ENCODE data around the gene FCMR.
A peak's percentile ranks its signal among the peaks of the same experiment; 100 is the strongest.
"Not testable (repeated sequence)": the region's sequence is repeated elsewhere in the genome, so short reads cannot be mapped to it uniquely, and the experiment has no call there.

Gene FCMR

GRCh38 chr1:206935491-206936067 is 13.8 kb upstream of the FCMR start:
- Histone ChIP-seq H3K9ac (ENCODE audit: low read length in 2 of 2) (no peak overlapping the region), H3K9me3 (ENCODE audit: control insufficient read depth in 2 of 2, low read length in 2 of 2) (no peaks in the 10 kb centered on the region), H3K4me3 (ENCODE audit: low read length in 2 of 2) (no peak overlapping the region), H3K4me1 (ENCODE audit: control insufficient read depth, insufficient read depth, low read length) (no peaks in the 10 kb centered on the region), H3K36me3 (ENCODE audit: control insufficient read depth in 2 of 2, insufficient read depth in 2 of 2, low read length in 2 of 2) (no peaks in the 10 kb centered on the region), H3K27me3 (ENCODE audit: control insufficient read depth in 1 of 2, insufficient read depth in 2 of 2, low read length in 2 of 2) (peaks cover 0 to 3% of the 10 kb centered on the region in 2 donors), H3K27ac (ENCODE audit: low read length) (no peak overlapping the region)

DNA sequence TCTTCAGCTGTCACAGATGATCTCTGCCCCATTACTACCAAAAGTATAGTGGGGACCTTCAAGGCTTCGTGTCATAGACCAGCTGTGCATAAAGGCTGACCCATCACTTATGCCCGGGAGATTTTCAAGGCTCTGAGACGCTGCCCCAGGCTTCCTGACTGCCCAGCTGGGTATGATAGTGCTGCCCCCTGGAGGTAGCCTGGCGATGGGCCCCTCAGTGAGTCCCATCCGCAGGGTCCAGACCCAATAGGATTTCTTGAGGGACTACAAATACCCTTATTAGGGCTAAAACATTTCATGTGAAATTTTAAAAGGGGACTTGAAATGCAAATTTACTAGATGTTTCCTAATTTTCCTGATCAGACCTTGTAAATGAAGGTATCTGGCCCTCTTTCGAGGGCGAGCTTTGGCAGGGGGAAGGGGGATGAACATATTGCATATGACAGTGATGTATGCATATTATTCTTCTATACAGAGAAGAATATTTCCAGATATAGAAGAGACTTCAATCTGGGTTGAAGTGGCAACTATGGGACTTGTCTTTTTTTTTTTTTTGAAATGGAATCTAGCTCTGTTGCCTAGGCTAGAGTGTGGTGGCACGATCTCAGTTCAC is 11.7 kb upstream of the FCMR start:
- Histone ChIP-seq H3K4me3 (ENCODE audit: low read length in 2 of 2) (no peak overlapping the region), H3K4me1 (ENCODE audit: control insufficient read depth, insufficient read depth, low read length) (no peaks in the 10 kb centered on the region), H3K9ac (ENCODE audit: low read length in 2 of 2) (no peak overlapping the region), H3K36me3 (ENCODE audit: control insufficient read depth in 2 of 2, insufficient read depth in 2 of 2, low read length in 2 of 2) (no peaks in the 10 kb centered on the region), H3K27me3 (ENCODE audit: control insufficient read depth in 1 of 2, insufficient read depth in 2 of 2, low read length in 2 of 2) (peaks cover 0 to 3% of the 10 kb centered on the region in 2 donors), H3K9me3 (ENCODE audit: control insufficient read depth in 2 of 2, low read length in 2 of 2) (no peaks in the 10 kb centered on the region), H3K27ac (ENCODE audit: low read length) (no peak overlapping the region)

- Histone ChIP-seq H3K4me1 (ENCODE audit: control insufficient read depth, insufficient read depth, low read length) (no peaks in the 10 kb centered on the region), H3K27me3 (ENCODE audit: control insufficient read depth in 1 of 2, insufficient read depth in 2 of 2, low read length in 2 of 2) (peaks cover 0 to 3% of the 10 kb centered on the region in 2 donors), H3K27ac (ENCODE audit: low read length) (no peak overlapping the region), H3K4me3 (ENCODE audit: low read length in 2 of 2) (no peak overlapping the region), H3K9me3 (ENCODE audit: control insufficient read depth in 2 of 2, low read length in 2 of 2) (no peaks in the 10 kb centered on the region), H3K9ac (ENCODE audit: low read length in 2 of 2) (no peak overlapping the region), H3K36me3 (ENCODE audit: control insufficient read depth in 2 of 2, insufficient read depth in 2 of 2, low read length in 2 of 2) (no peaks in the 10 kb centered on the region)
These were observed 10.4 kb upstream of the FCMR start for GRCh38 chr1:206932177-206932576.

GRCh38 chr1:206931709-206932108 is 10.0 kb upstream of the FCMR start:
- Histone ChIP-seq H3K4me1 (ENCODE audit: control insufficient read depth, insufficient read depth, low read length) (no peaks in the 10 kb centered on the region), H3K9ac (ENCODE audit: low read length in 2 of 2) (no peak overlapping the region), H3K27ac (ENCODE audit: low read length) (no peak overlapping the region), H3K4me3 (ENCODE audit: low read length in 2 of 2) (no peak overlapping the region), H3K27me3 (ENCODE audit: control insufficient read depth in 1 of 2, insufficient read depth in 2 of 2, low read length in 2 of 2) (peaks cover 0 to 3% of the 10 kb centered on the region in 2 donors), H3K9me3 (ENCODE audit: control insufficient read depth in 2 of 2, low read length in 2 of 2) (no peaks in the 10 kb centered on the region), H3K36me3 (ENCODE audit: control insufficient read depth in 2 of 2, insufficient read depth in 2 of 2, low read length in 2 of 2) (no peaks in the 10 kb centered on the region)

DNA sequence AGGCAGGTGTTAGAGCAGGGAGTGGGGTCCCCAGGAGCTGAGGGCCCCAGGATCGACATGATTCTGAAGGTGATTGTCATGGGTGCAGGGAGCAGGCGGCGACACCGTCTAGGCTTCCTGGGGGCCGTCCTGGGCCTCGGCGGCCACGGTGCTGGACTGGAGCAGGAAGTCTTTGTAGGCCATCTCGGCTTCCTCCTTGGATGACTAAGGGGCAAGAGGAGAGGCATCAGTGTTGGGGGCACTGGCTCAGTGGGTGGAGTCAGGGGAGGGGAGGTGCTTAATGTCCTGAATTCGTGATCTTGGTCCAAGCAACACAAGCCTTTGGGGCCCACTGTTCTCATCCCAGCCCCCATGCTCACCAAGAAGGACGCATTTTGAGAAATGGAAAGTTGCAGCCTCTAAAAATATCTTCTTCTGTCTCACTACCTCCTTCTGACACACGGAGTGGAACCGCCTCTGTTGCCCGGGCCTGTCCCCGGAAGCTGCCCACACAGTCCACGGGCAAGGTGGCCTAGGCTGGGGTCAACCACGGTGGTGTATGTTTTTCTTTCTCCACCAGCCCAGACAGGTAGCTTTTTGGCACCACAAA is 8.6 kb upstream of the FCMR start:
- Histone ChIP-seq H3K4me1 (ENCODE audit: control insufficient read depth, insufficient read depth, low read length) (no peaks in the 10 kb centered on the region), H3K27me3 (ENCODE audit: control insufficient read depth in 1 of 2, insufficient read depth in 2 of 2, low read length in 2 of 2) (peaks cover 0 to 3% of the 10 kb centered on the region in 2 donors), H3K9me3 (ENCODE audit: control insufficient read depth in 2 of 2, low read length in 2 of 2) (no peaks in the 10 kb centered on the region), H3K36me3 (ENCODE audit: control insufficient read depth in 2 of 2, insufficient read depth in 2 of 2, low read length in 2 of 2) (no peaks in the 10 kb centered on the region), H3K27ac (ENCODE audit: low read length) (no peak overlapping the region), H3K4me3 (ENCODE audit: low read length in 2 of 2) (no peak overlapping the region), H3K9ac (ENCODE audit: low read length in 2 of 2) (no peak overlapping the region)

GRCh38 chr1:206929524-206929923 is 7.8 kb upstream of the FCMR start:
- Histone ChIP-seq H3K27me3 (ENCODE audit: control insufficient read depth in 1 of 2, insufficient read depth in 2 of 2, low read length in 2 of 2) (no peaks in the 10 kb centered on the region), H3K4me3 (ENCODE audit: low read length in 2 of 2) (no peak overlapping the region), H3K27ac (ENCODE audit: low read length) (no peak overlapping the region), H3K36me3 (ENCODE audit: control insufficient read depth in 2 of 2, insufficient read depth in 2 of 2, low read length in 2 of 2) (no peaks in the 10 kb centered on the region), H3K9ac (ENCODE audit: low read length in 2 of 2) (no peak overlapping the region), H3K9me3 (ENCODE audit: control insufficient read depth in 2 of 2, low read length in 2 of 2) (no peaks in the 10 kb centered on the region), H3K4me1 (ENCODE audit: control insufficient read depth, insufficient read depth, low read length) (no peaks in the 10 kb centered on the region)

- no peak overlapping the region for H3K4me3 ChIP-seq (ENCODE audit: low read length in 2 of 2)
- H3K4me1 ChIP-seq (ENCODE audit: control insufficient read depth, insufficient read depth, low read length), result no peaks in the 10 kb centered on the region
- no peak overlapping the region for H3K27ac ChIP-seq (ENCODE audit: low read length)
- no peaks in the 10 kb centered on the region for H3K27me3 ChIP-seq (ENCODE audit: control insufficient read depth in 1 of 2, insufficient read depth in 2 of 2, low read length in 2 of 2)
- H3K9me3 ChIP-seq (ENCODE audit: control insufficient read depth in 2 of 2, low read length in 2 of 2), result no peaks in the 10 kb centered on the region
- H3K36me3 ChIP-seq (ENCODE audit: control insufficient read depth in 2 of 2, insufficient read depth in 2 of 2, low read length in 2 of 2), result no peaks in the 10 kb centered on the region
- H3K9ac ChIP-seq (ENCODE audit: low read length in 2 of 2), result no peak overlapping the region
These were observed 4.5 kb upstream of the FCMR start for GRCh38 chr1:206926286-206926685.

DNA sequence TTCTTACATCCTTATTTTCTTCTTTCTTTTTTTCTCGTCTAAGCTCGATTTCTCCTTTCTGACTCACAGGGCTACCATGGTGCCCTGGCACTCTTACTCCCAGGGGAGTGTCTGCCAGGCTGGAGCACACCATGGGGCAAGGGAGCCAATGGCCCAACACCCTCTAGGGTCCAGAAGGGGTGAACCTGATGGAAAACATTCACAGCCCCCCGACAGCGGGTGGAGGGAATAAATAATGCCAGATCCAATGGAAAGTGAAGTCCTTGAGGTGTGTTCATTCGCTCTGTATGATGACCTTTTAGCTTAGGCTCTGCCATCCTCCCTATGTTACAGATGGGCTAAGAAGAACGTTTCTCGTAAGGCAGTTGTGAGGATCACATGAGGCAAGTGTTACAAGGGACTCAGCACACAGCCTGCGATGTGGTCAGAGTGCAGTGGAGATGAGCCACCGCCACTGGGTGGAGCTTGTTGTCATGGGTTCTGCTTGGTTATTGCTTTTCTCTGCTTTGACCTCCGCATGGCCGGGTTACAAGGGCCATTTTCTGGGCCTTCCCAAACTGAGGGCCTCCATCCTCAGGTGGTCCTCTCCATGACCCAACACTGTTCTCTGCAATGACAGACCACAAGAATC is 3.5 kb upstream of the FCMR start:
- Histone ChIP-seq H3K27me3 (ENCODE audit: control insufficient read depth in 1 of 2, insufficient read depth in 2 of 2, low read length in 2 of 2) (no peaks in the 10 kb centered on the region), H3K36me3 (ENCODE audit: control insufficient read depth in 2 of 2, insufficient read depth in 2 of 2, low read length in 2 of 2) (no peaks in the 10 kb centered on the region), H3K9ac (ENCODE audit: low read length in 2 of 2) (no peak overlapping the region), H3K27ac (ENCODE audit: low read length) (no peak overlapping the region), H3K4me3 (ENCODE audit: low read length in 2 of 2) (no peak overlapping the region), H3K9me3 (ENCODE audit: control insufficient read depth in 2 of 2, low read length in 2 of 2) (no peaks in the 10 kb centered on the region), H3K4me1 (ENCODE audit: control insufficient read depth, insufficient read depth, low read length) (no peaks in the 10 kb centered on the region)

DNA sequence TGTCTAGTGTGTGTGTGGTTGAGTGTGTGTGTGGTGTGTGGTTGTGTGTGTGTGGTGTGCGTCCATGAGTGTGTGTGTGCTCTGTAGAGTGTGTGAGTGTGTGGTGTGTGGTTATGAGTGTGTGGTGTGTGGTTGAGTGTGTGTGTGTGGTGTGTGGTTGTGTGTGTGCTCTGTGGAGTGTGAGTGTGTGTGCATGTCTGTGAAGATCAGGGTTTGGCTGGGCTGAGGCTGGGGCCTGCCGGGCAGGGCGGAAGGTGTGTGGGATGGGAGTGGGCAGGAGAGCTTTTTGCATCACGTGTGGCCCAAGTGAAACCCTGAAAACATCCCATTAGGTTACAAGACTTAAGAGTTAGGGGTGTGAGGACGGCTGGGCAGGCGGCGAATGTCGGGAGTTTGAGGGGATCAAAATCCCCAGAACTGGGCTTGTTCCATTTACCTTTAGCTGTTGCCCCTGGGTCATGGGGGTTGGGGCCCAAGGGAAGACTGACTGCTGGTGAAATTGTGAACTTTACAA is 2.9 kb upstream of the FCMR start:
- H3K4me1 ChIP-seq (ENCODE audit: control insufficient read depth, insufficient read depth, low read length), result no peaks in the 10 kb centered on the region
- H3K9me3 ChIP-seq (ENCODE audit: control insufficient read depth in 2 of 2, low read length in 2 of 2), result no peaks in the 10 kb centered on the region
- H3K4me3 ChIP-seq (ENCODE audit: low read length in 2 of 2), result no peak overlapping the region
- no peak overlapping the region for H3K27ac ChIP-seq (ENCODE audit: low read length)
- no peaks in the 10 kb centered on the region for H3K36me3 ChIP-seq (ENCODE audit: control insufficient read depth in 2 of 2, insufficient read depth in 2 of 2, low read length in 2 of 2)
- no peaks in the 10 kb centered on the region for H3K27me3 ChIP-seq (ENCODE audit: control insufficient read depth in 1 of 2, insufficient read depth in 2 of 2, low read length in 2 of 2)
- no peak overlapping the region for H3K9ac ChIP-seq (ENCODE audit: low read length in 2 of 2)

DNA sequence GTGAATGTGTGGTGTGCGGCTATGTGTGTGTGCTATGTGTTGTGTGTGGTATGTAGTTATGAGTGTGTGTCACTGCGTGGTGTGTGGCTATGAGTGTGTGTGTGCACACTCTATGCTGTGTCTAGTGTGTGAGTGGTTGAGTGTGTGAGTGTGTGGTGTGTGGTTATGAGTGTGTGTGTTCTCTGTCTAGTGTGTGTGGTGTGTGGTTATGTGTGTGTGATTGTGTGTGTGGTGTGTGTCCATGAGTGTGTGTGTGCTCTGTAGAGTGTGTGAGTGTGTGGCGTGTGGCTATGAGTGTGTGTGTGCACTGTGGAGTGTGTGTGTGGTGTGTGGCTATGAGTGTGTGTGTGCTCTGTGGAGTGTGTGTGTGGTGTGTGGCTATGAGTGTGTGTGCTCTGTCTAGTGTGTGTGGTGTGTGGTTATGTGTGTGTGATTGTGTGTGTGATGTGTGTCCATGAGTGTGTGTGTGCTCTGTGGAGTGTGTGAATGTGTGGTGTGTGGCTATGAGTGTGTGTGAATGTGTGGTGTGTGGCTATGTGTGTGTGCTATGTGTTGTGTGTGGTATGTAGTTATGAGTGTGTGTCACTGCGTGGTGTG is 2.3 kb upstream of the FCMR start:
- H3K36me3 ChIP-seq (ENCODE audit: control insufficient read depth in 2 of 2, insufficient read depth in 2 of 2, low read length in 2 of 2); H3K27me3 ChIP-seq (ENCODE audit: control insufficient read depth in 1 of 2, insufficient read depth in 2 of 2, low read length in 2 of 2); H3K9me3 ChIP-seq (ENCODE audit: control insufficient read depth in 2 of 2, low read length in 2 of 2); H3K4me1 ChIP-seq (ENCODE audit: control insufficient read depth, insufficient read depth, low read length); H3K27ac ChIP-seq (ENCODE audit: low read length); H3K4me3 ChIP-seq (ENCODE audit: low read length in 2 of 2): not testable (repeated sequence)
- peak overlapping the region in 1 of 2 donors; percentile 55 for H3K9ac ChIP-seq (ENCODE audit: low read length in 2 of 2)
